Astrocyte of the cerebellum (primary cell): ENCODE measurements around the gene CERS6.

Source experiments
- DNase-seq: peaks from one replicate; pipeline ENCODE4 v3.0.0-alpha.2; 2011; ENCODE audit warnings: low read depth
- H3K4me3 ChIP-seq: 2 replicates; pipeline ENCODE4 v1.5.1; 2011; ENCODE audit warnings: mild to moderate bottlenecking, low read depth, low read length, moderate library complexity
- CTCF ChIP-seq: IDR thresholded peaks from 2 replicates; pipeline ENCODE4 v1.5.1; 2012; ENCODE audit warnings: low read length, low read depth, moderate library complexity, mild to moderate bottlenecking; ENCODE audit errors: missing control alignments
- in situ Hi-C: cut with HindIII; loops from 2 replicates; pipeline ENCODE4 v1.10.0; 2017; ENCODE audit warnings: low sequenced_read_pairs

The CERS6 gene

GRCh38 chr2:168450732-168451131 lies 5.3 kb upstream of the CERS6 start:
- H3K4me3 ChIP-seq = no peak overlapping the region
- DNase-seq = no peak
- in situ Hi-C loops = no loop called here
- TF ChIP-seq CTCF = no peak

GRCh38 chr2:168452781-168453180 lies 3.3 kb upstream of the CERS6 start:
- DNase-seq = no peak
- TF ChIP-seq CTCF = no peak
- in situ Hi-C loops = no loop called here

GRCh38 chr2:168453404-168453803 lies 2.7 kb upstream of the CERS6 start:
- no peak for TF ChIP-seq CTCF
- DNase-seq = no peak
- in situ Hi-C loops = no loop called here
- H3K4me3 ChIP-seq = no peak overlapping the region

More at GRCh38 chr2:168452781-168453180, 3.3 kb upstream of the CERS6 start:
- no peak overlapping the region for H3K4me3 ChIP-seq

GRCh38 chr2:168454737-168455644 lies 1.1 kb upstream of the CERS6 start:
- peak overlapping the region; percentile 88 for H3K4me3 ChIP-seq
- DNase-seq = no peak
- TF ChIP-seq CTCF = no peak
- in situ Hi-C loops = loop anchor here (5.0 kb wide), 1 partner anchor 82 kb away; no protein-coding TSS in a partner anchor

GRCh38 chr2:168456521-168457189 lies 583 bp downstream of the CERS6 start:
- TF ChIP-seq CTCF = no peak
- DNase-seq = no peak
- peak overlapping the region; percentile 88 for H3K4me3 ChIP-seq
- in situ Hi-C loops = loop anchor here (5.0 kb wide), 1 partner anchor 81 kb away; no protein-coding TSS in a partner anchor

- TF ChIP-seq CTCF = no peak
- in situ Hi-C loops = loop anchor here (5.0 kb wide), 1 partner anchor 80 kb away; no protein-coding TSS in a partner anchor
- no peak for DNase-seq
- H3K4me3 ChIP-seq = peak overlapping the region; percentile 88
Observed at GRCh38 chr2:168457190-168457895, 1.3 kb downstream of the CERS6 start.
